GM21723 (cell line): Measurements from ENCODE around the gene DEFB112.

Experiments
- ATAC-seq: cut with Tn5 transposase; IDR thresholded peaks from one replicate; pipeline ENCODE4 v1.9.1; 2021; ENCODE audit warnings: mild to moderate bottlenecking, moderate library complexity; ENCODE audit not compliant: unreplicated experiment

The DEFB112 gene, protein sequence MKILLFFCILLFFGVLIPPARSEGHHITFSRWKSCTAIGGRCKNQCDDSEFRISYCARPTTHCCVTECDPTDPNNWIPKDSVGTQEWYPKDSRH

DNA sequence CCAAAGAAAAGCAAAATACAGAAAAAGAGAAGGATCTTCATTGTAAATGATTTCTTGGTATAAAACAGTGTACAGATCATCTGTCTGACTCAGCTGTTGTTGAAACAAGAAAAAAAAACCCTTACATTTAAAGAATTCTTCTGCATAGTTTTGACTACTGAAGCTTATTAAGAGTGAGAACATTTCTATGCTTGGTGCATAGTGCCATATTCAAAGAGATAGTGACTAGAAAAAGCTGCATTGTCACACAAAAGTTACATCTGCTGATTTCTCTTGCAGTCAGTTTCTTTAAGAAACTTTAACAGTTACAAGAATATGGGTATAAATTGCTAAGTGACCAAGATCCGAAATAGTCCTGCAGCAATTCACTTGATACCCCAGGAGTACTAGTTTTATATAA is at the start of gene DEFB112:
Gene DEFB112, minus strand, starts transcription at position 101 of the 400 bp plus-strand sequence. Its CDS starts 60 bp downstream, at position 41.
- no peak for ATAC-seq

DNA sequence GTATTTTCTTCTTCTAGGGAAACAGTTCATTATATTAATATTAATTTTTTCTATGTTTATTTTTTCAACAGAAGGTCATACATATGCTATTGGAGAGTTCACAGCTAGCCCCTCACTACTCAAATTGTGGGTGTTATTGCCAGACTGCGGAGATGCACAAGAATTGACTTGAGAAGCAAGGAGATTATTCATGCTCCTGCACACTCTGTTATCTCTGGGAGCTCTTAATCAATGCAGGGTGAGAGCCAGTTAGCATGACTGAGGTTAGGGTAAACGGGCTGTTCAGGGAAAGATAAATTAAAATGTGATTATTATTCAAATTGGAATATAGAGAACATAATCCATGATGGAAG is 48.9 kb upstream of the DEFB112 start:
- ATAC-seq: no peak

DNA sequence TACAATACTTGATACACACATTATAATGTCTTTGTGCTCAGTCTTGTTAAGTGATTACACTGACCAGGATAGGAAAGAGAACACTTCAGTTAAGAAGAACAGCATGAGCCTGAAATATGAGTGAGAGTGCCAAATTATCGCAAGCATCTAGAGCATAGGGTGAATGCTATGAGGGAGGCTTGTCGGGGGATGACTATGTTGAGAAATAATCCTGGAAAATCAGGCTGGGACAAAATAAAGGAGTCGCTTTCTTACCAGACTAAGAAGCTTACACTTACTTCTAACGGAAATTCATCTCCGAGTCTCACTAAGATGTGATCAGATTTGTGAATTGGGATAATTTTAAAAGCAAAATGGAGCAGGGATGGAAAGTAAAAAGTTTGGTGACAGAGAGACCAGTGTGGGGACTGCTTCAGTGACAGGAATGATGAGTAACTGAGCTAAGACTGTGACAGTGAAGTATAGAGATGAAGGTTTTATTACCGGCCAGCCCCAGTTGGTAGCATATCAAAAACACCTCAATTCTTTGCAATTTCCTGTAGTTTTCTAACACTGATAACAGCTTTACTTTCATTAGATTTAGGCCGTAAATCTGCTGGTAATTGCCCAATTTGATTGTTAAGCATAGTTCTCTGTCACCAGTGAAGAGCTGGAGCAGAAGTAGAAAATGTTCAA is 48.4 kb upstream of the DEFB112 start:
- ATAC-seq: no peak

DNA sequence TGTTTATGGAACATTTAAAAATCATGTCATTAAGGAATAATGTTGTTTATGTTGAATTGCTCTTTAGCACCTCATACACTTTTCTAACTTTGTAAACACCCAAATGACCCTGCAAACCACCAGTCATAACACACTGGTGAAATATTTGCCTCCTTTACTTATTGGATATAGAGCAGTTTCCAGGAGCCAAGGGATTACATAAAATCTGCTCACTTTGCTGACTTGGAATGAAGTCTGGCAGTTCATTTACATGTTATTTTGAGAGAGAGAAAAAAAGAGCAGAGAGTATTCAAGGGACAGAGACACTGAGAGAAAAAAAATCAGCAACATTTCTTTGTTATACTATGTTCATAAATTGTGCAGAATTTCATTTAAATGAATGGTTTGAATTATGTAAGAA is 46.6 kb upstream of the DEFB112 start:
- ATAC-seq: no peak

DNA sequence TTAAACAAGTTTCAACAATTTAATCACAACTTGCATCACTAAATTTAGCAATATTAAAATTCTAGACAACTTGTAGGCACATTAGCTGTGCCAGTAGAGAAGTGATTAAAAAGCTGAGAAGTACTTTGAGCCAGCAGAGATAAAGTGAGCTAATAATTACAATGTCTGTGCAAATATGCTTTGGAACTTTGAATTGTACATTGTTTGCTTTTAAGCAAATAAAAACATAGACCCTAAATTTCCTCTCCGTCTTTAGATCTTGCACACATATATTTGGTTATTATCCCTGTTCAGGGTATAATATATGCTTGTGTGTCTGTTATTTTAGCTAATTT is 44.2 kb upstream of the DEFB112 start:
- ATAC-seq: no peak

DNA sequence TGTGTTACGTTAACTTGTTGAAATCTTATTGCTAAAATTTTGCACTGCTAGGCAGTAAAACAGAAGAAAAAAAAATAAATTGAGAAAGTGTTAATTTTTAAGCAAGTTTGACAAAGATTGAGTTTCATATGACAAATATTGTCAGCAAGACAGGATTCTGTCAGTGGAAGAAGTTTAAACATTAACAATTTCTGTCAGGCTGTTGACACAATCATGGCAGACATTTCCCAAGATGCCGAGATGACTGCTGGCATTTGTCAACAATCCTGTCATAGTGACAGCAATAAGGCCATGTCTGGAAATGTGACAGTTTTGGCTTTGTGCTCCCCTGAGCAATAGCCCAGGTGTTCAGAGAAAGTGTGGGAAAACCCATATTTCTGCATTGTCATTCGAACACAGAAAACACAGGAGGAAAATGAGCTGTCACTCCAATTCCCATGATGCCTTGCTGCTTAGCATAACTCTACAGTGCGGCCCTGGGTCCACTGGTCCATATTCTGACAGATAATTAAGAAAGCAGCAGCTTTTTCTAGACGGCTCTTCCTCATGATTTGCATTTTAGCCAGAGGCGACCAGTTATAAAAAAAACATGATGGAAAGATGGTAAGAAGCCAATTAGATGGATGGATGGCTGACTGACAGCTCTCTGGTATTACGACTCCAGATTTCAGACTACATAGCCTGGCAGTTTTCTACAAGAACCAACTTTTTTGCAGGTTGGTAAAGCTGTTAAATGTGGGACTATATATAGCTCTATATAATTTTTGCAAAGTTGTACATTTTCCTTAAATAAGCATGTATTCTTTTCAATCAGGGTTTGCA is 43.6 kb upstream of the DEFB112 start:
- no peak for ATAC-seq

DNA sequence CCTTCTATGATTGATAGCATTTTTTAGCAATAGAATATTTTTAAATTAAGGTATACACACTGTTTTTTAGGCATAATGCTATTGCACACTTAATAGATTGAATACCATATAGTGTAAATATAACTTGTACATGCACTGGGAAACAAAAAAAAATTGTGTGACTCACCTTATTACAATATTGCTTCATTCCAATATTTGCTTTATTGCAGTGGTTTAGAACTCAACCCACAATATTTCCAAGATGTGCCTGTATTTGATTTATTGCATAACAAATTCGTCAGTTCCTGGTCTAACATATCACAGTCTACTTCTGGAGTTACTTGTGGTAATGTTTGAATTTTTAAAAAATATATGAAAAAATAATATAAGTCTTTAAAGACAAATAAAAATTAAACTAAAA is 41.9 kb upstream of the DEFB112 start:
- ATAC-seq: no peak

DNA sequence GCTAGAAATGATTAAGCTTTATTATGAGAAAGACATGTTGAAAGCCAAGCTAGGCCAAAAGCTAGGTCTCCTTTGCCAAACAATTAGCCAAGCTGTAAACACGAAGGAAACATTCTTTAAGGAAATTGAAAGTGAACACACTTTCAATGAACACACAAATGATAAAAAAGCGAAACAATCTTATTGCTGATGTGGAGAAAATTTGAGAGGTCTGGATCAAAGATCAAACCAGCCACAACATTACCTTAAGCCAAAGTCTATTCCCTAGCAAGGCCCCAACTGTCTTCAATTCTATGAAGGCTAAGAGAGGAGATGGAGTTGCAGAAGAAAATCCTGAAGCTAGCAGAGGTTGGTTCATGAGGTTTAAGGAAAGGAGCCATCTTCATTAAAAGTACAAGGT is 40.2 kb upstream of the DEFB112 start:
- no peak for ATAC-seq

DNA sequence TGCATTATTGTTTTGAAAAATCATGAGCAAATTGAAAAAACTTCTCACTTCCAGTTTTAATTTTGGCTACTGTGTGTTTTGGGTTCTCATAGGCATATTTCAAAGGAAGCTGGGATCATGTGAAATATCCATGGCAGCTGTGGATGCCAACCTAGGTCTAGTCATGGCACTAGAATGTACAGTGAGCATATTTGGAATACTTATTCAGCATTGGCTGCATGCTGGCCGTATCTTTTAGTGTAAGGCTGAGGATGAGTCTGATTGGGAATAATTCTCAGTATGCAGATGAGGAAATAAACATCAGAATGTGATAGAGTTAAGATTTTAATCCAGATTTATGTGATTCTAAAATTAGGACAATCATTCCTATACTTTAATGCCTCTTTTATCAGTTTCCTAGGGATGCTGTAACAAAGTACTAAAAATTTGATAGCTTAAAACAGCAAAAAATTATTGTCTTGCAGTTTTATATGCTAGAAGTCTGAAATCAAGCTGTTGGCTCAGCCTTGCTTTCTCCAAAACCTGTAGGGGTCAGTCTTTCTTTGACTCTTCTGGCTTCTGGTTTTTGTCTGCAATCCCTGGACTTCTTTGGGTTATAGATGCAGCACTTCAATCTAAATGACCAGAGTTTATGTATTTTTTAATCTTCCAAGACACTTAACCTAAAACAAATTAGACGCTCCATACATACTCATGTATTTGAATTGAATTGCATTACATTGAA is 37.7 kb upstream of the DEFB112 start:
- no peak for ATAC-seq

DNA sequence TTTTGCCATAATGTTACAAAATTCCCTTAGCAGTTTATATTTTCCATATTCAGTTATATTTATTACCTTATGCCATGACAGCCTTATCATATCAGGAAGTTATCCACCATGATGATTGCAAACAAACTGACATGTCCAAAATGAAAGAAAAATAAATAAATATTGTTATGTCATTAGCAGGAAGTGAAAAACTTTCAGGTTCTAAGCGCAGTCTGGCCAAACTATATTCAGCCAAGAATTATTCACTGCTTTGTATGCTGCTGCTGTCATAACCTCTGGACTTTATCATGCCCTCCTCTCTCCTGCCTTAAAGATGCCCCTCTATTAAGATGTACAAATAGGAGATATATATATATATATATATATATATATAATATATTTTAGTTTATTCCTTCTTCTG is 27.7 kb upstream of the DEFB112 start:
- ATAC-seq: no peak

DNA sequence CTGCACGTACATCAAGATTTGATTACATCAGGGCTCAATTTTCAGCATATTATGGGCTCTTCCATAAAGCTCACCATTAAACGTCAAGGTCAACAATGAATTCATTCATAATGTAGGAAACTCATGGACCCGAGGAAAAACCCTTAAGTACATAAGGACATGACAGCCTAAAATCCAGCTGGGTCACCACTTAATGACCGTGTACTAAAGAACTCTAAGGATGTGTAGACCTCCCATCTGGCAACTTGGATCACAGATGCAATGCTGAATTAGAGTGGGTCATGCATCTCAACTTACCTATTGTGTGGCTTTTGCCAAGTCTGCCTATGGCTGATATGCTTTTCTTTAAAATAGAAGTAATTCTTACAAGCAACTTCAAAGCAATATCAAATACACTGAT is 26.7 kb upstream of the DEFB112 start:
- no peak for ATAC-seq

DNA sequence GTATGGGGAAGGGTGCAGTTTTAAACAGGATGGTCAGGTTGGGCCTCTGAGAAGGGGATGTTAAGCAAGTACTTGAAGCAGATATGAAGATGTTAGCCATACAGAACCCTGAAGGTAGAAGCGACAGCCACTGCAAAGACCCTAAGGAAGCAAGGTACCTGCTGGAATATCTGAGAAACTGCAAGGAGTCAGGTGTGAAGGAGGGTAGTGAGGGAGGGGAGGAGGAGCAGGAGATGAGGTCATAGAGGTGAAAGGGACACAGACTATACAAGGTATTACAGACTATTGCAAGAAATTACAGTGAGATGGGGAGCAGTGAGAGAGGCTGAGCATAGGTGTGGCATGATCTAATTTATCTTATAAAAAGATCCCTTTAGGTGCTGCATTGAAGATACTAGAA is 22.2 kb upstream of the DEFB112 start:
- ATAC-seq: no peak

DNA sequence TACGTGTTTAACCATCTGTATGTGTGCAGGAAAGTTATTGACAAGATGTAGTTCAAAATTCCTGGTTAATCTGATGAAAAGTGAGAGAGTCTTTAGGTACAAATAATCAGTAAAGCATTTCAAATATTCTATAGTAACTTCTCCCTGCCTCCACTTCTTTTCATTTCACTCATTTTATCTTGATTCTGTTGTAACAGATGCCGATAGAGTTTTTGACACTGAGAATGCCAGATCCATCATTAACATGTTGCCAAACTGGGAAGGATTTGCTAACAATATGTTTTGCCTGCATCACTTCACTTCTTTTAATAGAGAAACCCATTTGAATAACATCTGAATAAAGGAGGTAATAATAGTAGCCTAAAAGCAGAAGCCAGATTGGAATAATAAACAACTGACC is 20.4 kb upstream of the DEFB112 start:
- ATAC-seq: no peak

DNA sequence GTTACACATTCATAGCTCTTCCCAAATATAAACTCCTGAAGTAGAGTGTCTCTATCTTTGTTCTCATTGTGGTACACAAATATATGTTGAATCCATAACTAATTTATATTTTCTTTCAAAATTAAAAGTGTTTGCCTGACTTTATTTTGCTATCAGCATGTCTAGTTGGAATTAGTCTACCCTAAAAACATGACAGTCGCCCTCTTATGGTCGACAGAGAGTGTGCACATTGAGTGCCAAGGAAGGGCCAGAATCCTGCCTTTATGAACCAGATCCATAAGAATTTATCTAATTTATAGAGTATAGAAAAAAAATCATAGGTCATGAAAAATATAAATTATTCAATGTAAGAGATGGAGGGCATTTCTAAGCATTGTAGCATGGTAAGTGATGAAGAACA is 12.3 kb upstream of the DEFB112 start:
- ATAC-seq: no peak

DNA sequence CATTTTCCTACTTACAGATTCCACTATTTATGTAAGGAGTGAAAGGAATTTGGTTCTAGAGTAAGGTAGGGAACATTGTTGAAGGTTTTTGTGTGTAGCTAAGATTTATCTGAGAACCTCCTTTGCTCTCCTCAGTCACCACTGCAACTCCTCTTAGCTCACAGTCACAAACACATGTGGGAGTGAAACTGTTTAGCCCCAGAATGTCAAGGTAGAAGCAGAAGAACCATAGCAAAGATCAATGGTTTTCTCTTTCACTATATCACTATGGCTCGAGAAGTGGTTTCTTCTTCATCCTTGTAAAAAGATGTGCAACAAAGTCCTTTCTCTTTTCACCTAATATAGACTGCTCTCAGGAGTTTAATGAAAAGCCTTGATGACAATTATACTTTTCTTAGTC is 6.5 kb upstream of the DEFB112 start:
- ATAC-seq: no peak

DNA sequence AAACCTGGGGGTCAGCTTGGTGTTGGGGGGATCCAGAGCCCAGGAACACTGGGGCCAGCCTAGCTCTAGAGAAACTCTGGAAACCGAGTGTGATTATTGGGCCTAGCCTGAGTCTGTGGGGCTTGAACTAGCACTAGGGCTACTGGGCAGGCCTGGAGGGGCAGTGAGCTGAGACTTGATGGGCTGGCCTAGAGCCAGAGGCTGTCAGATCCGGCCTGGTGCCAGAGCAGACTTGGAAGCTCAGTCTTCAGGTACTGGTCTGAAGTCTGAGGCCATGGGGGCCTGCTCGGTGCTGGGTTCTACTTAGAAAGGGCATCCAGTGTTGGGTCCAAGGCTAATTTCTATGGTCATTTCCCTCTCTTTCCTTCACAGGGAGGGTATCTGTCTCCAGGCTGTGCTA is 2.7 kb downstream of the DEFB112 start:
- no peak for ATAC-seq

DNA sequence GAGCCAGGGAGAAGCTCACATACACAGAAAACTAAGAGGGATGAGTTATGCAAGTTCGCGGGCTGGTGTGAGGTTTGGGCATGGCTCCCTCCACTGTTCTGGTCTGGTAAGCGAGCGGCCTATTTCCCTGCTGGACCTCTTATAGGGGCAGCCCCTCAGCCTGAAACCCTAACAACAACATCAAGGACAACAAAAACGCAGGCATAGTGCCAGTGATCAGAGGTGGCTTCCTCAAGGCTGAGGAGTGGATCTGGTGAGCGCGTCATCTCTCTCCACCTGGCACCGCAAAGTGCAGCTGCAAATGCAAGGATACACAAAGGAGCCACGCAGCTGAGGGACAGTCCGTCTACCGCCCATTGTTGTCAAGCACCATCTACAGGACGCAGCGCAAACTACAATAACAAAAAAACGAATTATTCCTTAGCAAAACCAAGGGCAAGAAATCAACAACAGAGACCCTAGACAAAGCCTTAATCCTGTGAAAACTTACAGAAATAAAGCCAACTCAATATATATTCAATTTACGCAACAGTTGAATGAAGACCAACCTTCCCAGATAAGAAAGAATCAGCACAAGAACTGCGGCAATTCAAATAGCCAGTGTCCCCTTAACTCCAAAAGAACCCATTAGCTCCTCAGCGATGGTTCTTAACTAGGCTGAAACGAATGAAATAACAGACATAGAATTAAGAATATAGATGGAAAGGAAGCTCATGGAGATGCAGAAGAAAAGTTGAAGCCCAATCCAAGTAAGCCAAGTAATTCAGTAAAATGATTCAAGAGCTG is 18.8 kb downstream of the DEFB112 start:
- ATAC-seq: no peak

DNA sequence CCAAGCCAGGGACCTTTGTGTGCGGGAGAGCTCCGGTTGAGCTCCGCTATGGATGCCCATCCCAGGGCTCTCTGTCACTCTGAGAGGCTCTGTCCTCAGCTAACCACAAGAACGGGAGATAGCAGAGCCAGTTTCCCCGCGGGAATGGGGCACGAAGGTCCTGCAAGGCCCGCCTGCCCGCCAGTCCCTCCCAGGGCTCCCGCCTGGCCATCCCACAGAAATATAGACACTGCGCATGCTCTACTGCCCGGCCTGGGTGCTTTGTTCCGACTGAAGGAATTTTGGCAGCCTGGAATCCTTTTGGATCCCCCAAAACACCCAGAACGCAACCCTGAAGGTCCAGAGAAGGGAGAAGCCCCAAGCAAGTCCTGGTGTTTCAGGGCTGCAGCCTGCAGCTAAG is 19.4 kb downstream of the DEFB112 start:
- ATAC-seq: no peak

DNA sequence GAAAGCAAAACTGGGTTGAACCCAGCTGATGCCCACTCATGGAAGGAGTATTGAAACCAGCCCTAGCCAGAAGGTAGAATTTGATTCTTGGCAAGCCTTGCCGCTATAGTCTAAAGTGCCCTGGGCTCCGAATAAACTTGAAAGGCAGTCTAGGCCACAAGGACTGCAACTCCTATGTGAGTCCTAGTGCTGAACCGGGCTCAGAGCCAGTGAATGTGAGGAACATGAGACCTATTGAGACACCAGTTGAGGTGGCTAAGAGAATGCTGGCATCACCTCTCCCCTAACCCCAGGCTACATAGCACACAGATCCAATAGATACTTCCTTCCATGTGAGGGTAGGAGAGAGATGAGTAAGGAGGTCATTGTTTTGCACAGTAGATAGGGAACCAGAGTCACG is 24.5 kb downstream of the DEFB112 start:
- ATAC-seq: no peak

DNA sequence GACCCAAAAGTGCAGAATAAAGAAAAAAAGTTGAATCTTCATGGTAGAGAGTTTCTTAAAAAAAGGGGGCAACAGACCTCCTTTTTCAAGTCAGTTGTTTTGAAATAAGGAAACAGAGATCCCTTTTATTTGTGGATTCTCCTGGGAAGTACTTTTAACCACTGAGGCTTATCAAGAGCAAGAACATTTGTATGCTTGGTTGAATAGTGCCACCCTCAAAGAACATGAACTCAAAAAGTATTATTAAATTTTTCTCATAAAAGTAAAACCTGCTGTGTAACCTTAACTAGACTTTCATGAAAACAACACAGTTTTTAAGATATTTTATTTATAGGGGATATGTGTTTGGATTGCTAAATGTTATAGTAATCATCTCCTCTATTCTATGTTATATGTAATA is 27.8 kb downstream of the DEFB112 start, which contains the start of gene DEFB110:
Gene DEFB110, minus strand, starts transcription at position 101 of the 400 bp plus-strand sequence. Its CDS starts 59 bp downstream, at position 42.
- ATAC-seq: no peak

DNA sequence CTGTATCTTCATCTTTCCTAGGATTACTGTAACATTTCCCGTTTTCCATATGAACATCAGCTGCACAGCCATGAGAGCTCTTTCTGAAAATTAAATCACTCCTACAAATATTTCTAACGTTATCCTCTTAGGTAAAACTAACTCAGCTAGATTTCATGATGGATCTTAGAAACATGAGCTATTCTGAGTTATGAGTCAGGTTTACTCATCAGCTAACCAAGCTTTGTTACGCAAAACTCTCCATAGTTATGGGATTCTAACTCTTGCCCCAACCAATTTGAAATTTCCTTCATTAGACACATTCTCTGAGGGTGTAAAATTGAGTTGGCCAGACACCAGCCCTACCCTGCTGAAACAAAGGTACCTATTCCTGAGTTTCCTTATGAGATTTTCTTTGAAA is 41.9 kb downstream of the DEFB112 start:
- no peak for ATAC-seq
